ENCODE measurements around the gene ZGLP1. TPM values are rescaled to one million over a fixed set of nuclear protein-coding genes. Genes with fewer than 3 reads are reported as not detected.

ZGLP1 gene
- total RNA-seq, 1 experiment from 2014 or later = 1.3 TPM

DNA sequence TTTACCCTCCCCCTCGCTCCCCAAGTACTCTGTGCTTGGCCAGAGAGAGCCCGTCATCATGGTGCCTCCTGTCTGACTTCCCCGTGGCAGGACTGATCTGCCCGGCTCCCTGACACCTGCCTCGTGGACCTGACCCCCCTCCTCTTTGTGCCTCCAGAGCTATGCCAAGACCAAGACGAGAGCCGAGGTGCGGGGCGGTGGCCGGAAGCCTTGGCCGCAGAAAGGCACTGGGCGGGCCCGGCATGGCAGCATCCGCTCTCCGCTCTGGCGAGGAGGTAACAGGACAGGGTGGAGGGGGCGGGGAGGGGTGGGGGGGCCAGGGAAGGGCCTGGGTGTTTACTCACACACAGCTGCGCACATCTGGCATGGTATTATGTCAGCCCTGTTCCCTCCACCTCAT lies 53.1 kb downstream of the ZGLP1 start:
- POLR2A ChIA-PET = interaction anchor here (0.7 kb wide), 1 partner anchor 218 kb away, joined by 3 read pairs; no protein-coding TSS in a partner anchor
- no TSS peak for BruUV-seq (replicated peaks)
- no peak for DNase-seq (ENCODE audit: low read depth, low spot score)
- Histone ChIP-seq H3K4me3 (ENCODE audit: low read depth in 2 of 2, low read length in 2 of 2) (no peak overlapping the region), H3K4me1 (ENCODE audit: control insufficient read depth, insufficient read depth, low read length) (peaks cover 6% of the 10 kb centered on the region; the same call in 1 of the 2 replicates), H3K27ac (ENCODE audit: low read length) (no peak overlapping the region), H3K36me3 (ENCODE audit: control insufficient read depth, insufficient read depth, low read length) (peaks cover 5% of the 10 kb centered on the region; the same call in 1 of the 2 replicates), H3K27me3 (ENCODE audit: control insufficient read depth, insufficient read depth, low read length) (no peaks in the 10 kb centered on the region), H3K9me3 (ENCODE audit: control insufficient read depth, insufficient read depth, low read depth, low read length) (no peaks in the 10 kb centered on the region)
- no peak for ATAC-seq
- TF ChIP-seq POLR2AphosphoS5 (IDR thresholded peaks at IDR 0.05; ENCODE audit: low read depth, low read length) (no peak), TCF7L2 (IDR thresholded peaks at IDR 0.05; ENCODE audit: low read depth, low read length) (no peak), SIN3A (IDR thresholded peaks at IDR 0.05; ENCODE audit: borderline replicate concordance, insufficient read depth, low read depth, low read length) (no peak)
- TF ChIP-seq, protein P1, sequence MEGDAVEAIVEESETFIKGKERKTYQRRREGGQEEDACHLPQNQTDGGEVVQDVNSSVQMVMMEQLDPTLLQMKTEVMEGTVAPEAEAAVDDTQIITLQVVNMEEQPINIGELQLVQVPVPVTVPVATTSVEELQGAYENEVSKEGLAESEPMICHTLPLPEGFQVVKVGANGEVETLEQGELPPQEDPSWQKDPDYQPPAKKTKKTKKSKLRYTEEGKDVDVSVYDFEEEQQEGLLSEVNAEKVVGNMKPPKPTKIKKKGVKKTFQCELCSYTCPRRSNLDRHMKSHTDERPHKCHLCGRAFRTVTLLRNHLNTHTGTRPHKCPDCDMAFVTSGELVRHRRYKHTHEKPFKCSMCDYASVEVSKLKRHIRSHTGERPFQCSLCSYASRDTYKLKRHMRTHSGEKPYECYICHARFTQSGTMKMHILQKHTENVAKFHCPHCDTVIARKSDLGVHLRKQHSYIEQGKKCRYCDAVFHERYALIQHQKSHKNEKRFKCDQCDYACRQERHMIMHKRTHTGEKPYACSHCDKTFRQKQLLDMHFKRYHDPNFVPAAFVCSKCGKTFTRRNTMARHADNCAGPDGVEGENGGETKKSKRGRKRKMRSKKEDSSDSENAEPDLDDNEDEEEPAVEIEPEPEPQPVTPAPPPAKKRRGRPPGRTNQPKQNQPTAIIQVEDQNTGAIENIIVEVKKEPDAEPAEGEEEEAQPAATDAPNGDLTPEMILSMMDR (IDR thresholded peaks at IDR 0.05) = no peak
- TF ChIP-seq, protein P2, sequence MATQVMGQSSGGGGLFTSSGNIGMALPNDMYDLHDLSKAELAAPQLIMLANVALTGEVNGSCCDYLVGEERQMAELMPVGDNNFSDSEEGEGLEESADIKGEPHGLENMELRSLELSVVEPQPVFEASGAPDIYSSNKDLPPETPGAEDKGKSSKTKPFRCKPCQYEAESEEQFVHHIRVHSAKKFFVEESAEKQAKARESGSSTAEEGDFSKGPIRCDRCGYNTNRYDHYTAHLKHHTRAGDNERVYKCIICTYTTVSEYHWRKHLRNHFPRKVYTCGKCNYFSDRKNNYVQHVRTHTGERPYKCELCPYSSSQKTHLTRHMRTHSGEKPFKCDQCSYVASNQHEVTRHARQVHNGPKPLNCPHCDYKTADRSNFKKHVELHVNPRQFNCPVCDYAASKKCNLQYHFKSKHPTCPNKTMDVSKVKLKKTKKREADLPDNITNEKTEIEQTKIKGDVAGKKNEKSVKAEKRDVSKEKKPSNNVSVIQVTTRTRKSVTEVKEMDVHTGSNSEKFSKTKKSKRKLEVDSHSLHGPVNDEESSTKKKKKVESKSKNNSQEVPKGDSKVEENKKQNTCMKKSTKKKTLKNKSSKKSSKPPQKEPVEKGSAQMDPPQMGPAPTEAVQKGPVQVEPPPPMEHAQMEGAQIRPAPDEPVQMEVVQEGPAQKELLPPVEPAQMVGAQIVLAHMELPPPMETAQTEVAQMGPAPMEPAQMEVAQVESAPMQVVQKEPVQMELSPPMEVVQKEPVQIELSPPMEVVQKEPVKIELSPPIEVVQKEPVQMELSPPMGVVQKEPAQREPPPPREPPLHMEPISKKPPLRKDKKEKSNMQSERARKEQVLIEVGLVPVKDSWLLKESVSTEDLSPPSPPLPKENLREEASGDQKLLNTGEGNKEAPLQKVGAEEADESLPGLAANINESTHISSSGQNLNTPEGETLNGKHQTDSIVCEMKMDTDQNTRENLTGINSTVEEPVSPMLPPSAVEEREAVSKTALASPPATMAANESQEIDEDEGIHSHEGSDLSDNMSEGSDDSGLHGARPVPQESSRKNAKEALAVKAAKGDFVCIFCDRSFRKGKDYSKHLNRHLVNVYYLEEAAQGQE (IDR thresholded peaks at IDR 0.05; ENCODE audit: insufficient read depth in 1 of 2, low read depth in 2 of 2, low read length in 1 of 2) = no peak
- intact Hi-C loops (cut with micrococcal nuclease; ENCODE audit: unreplicated experiment) (loop anchor here (5.0 kb wide), 1 partner anchor 131 kb away; no protein-coding TSS in a partner anchor), in situ Hi-C loops (cut with HindIII; ENCODE audit: low pct_unique_long_range_greater_than_20kb, low sequenced_read_pairs) (no loop called here)
- CTCF ChIA-PET = no interaction called here

DNA sequence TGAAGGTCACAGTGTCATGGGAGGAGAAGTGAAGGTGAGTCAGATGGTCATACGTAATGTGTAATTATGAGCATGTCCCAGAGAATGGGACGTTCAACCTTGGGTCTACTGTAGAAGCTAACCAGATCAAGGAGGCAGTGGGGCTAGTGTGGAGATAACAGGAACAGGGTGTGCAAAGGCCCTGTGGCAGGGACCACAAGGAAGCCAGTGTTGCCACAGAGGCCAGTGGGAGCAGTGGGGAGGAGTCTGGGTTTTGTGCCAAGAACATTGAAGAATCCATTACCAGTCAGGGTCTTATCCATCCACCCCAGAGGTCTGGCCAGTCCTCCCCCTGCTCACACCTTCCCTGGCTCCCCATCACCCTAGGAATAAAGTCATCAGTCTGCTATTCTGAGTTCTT lies 54.3 kb downstream of the ZGLP1 start:
- Histone ChIP-seq H3K4me3 (ENCODE audit: low read depth in 2 of 2, low read length in 2 of 2) (no peak overlapping the region), H3K27me3 (ENCODE audit: control insufficient read depth, insufficient read depth, low read length) (no peaks in the 10 kb centered on the region), H3K27ac (ENCODE audit: low read length) (no peak overlapping the region), H3K4me1 (ENCODE audit: control insufficient read depth, insufficient read depth, low read length) (peaks cover 6% of the 10 kb centered on the region; the same call in 1 of the 2 replicates), H3K36me3 (ENCODE audit: control insufficient read depth, insufficient read depth, low read length) (peaks cover 5% of the 10 kb centered on the region; the same call in 1 of the 2 replicates), H3K9me3 (ENCODE audit: control insufficient read depth, insufficient read depth, low read depth, low read length) (no peaks in the 10 kb centered on the region)
- ChIA-PET CTCF (no interaction called here), POLR2A (no interaction called here)
- in situ Hi-C loops (cut with HindIII; ENCODE audit: low pct_unique_long_range_greater_than_20kb, low sequenced_read_pairs) = no loop called here
- intact Hi-C loops (cut with micrococcal nuclease; ENCODE audit: unreplicated experiment) = loop anchor here (5.0 kb wide), 1 partner anchor 132 kb away; no protein-coding TSS in a partner anchor
- ATAC-seq (no peak), DNase-seq (ENCODE audit: low read depth, low spot score) (no peak)
- no TSS peak for BruUV-seq (replicated peaks)
- TF ChIP-seq TCF7L2 (IDR thresholded peaks at IDR 0.05; ENCODE audit: low read depth, low read length) (no peak), POLR2AphosphoS5 (IDR thresholded peaks at IDR 0.05; ENCODE audit: low read depth, low read length) (no peak), SIN3A (IDR thresholded peaks at IDR 0.05; ENCODE audit: borderline replicate concordance, insufficient read depth, low read depth, low read length) (no peak)
- TF ChIP-seq, protein P2 (IDR thresholded peaks at IDR 0.05; ENCODE audit: insufficient read depth in 1 of 2, low read depth in 2 of 2, low read length in 1 of 2) = no peak
- TF ChIP-seq, protein P1 (IDR thresholded peaks at IDR 0.05) = no peak

Data from Panc1 (cell line).